H9 (cell line): Measurements from ENCODE around the gene ZC3H7B. TPM values are rescaled to one million over a fixed set of nuclear protein-coding genes. Genes with fewer than 3 reads are reported as not detected.

Experiments
- DNase-seq: peaks from one replicate; pipeline ENCODE4 v3.0.0-alpha.2; 2017
- H2AFZ ChIP-seq: one replicate; pipeline ENCODE4 v1.6.1; 2013; ENCODE audit warnings: mild to moderate bottlenecking, low read length, control low read depth, moderate library complexity
- H2AK5ac ChIP-seq: 2 replicates; pipeline ENCODE4 v1.6.1; 2013; ENCODE audit warnings: low read length, control low read depth, mixed read lengths; ENCODE audit not compliant: insufficient read length
- H2BK120ac ChIP-seq: one replicate; pipeline ENCODE4 v1.6.1; 2013; ENCODE audit warnings: low read depth, mild to moderate bottlenecking, low read length, control low read depth, inconsistent platforms; ENCODE audit not compliant: poor library complexity, severe bottlenecking
- H2BK12ac ChIP-seq: 2 replicates; pipeline ENCODE4 v1.6.1; 2013; ENCODE audit warnings: low read length, control low read depth, mixed read lengths, low read depth; ENCODE audit not compliant: insufficient read length
- H2BK15ac ChIP-seq: 2 replicates; pipeline ENCODE4 v1.6.1; 2013; ENCODE audit warnings: low read depth, low read length, control low read depth
- H2BK20ac ChIP-seq: one replicate; pipeline ENCODE4 v1.6.1; 2013; ENCODE audit warnings: low read depth, mild to moderate bottlenecking, low read length, control low read depth, inconsistent platforms; ENCODE audit not compliant: poor library complexity, severe bottlenecking
- H2BK5ac ChIP-seq: 2 replicates; pipeline ENCODE4 v1.6.1; 2013; ENCODE audit warnings: low read length, control low read depth, mixed read lengths; ENCODE audit not compliant: insufficient read length
- H3K14ac ChIP-seq: 2 replicates; pipeline ENCODE4 v1.6.1; 2013; ENCODE audit warnings: low read length, control low read depth; ENCODE audit not compliant: insufficient read depth
- H3K18ac ChIP-seq: 2 replicates; pipeline ENCODE4 v1.6.1; 2013; ENCODE audit warnings: low read depth, mild to moderate bottlenecking, mixed read lengths, low read length, control low read depth; ENCODE audit not compliant: insufficient read length
- H3K23ac ChIP-seq: 2 replicates; pipeline ENCODE4 v1.6.1; 2013; ENCODE audit warnings: low read length, control low read depth, mixed read lengths, low read depth; ENCODE audit not compliant: insufficient read length
- H3K23me2 ChIP-seq: 2 replicates; pipeline ENCODE4 v1.6.1; 2013; ENCODE audit warnings: low read depth, mild to moderate bottlenecking, mixed read lengths, low read length, control low read depth; ENCODE audit not compliant: insufficient read length, poor library complexity, severe bottlenecking
- H3K27ac ChIP-seq: 2 replicates; pipeline ENCODE4 v1.5.1; 2013; ENCODE audit warnings: low read length, control low read depth, mixed read lengths, low read depth; ENCODE audit not compliant: insufficient read length
- H3K27me3 ChIP-seq: 2 replicates; pipeline ENCODE4 v1.6.1; 2013; ENCODE audit warnings: low read length, control low read depth, inconsistent platforms; ENCODE audit not compliant: insufficient read depth
- H3K4ac ChIP-seq: 2 replicates; pipeline ENCODE4 v1.6.1; 2013; ENCODE audit warnings: low read depth, mild to moderate bottlenecking, control low read depth, inconsistent platforms, low read length, moderate library complexity
- H3K4me1 ChIP-seq: 2 replicates; pipeline ENCODE4 v1.6.1; 2013; ENCODE audit warnings: low read length, control low read depth, inconsistent platforms; ENCODE audit not compliant: insufficient read depth
- H3K4me2 ChIP-seq: 2 replicates; pipeline ENCODE4 v1.6.1; 2013; ENCODE audit warnings: low read length, control low read depth, mixed read lengths; ENCODE audit not compliant: insufficient read length, insufficient read depth
- H3K56ac ChIP-seq: 2 replicates; pipeline ENCODE4 v1.6.1; 2013; ENCODE audit warnings: low read depth, mild to moderate bottlenecking, mixed read lengths, low read length, control low read depth; ENCODE audit not compliant: insufficient read length
- H3K79me1 ChIP-seq: 2 replicates; pipeline ENCODE4 v1.6.1; 2013; ENCODE audit warnings: low read depth, mild to moderate bottlenecking, moderate library complexity, low read length, control low read depth, inconsistent platforms; ENCODE audit not compliant: insufficient read depth, poor library complexity, severe bottlenecking
- H3K79me2 ChIP-seq: 2 replicates; pipeline ENCODE4 v1.6.1; 2013; ENCODE audit warnings: low read length, control low read depth, inconsistent platforms; ENCODE audit not compliant: insufficient read depth
- H3K9ac ChIP-seq: 2 replicates; pipeline ENCODE4 v1.6.1; 2013; ENCODE audit warnings: low read length, control low read depth, mixed read lengths; ENCODE audit not compliant: insufficient read length; ENCODE audit errors: extremely low read depth
- H3K9me3 ChIP-seq: one replicate; pipeline ENCODE4 v1.6.1; 2013; ENCODE audit warnings: low read depth, low read length, inconsistent platforms; ENCODE audit not compliant: control insufficient read depth
- H3T11ph ChIP-seq: one replicate; pipeline ENCODE4 v1.6.1; 2013; ENCODE audit warnings: mild to moderate bottlenecking, low read length, control low read depth, inconsistent platforms
- H4K20me1 ChIP-seq: one replicate; pipeline ENCODE4 v1.6.1; 2013; ENCODE audit not compliant: control insufficient read depth, insufficient read length, insufficient read depth
- H4K5ac ChIP-seq: 2 replicates; pipeline ENCODE4 v1.6.1; 2013; ENCODE audit warnings: low read depth, mild to moderate bottlenecking, mixed read lengths, low read length, control low read depth; ENCODE audit not compliant: insufficient read length
- H4K8ac ChIP-seq: replicated peaks from 2 replicates; pipeline ENCODE4 v1.6.1; 2013; ENCODE audit warnings: low read length, control low read depth, mixed read lengths, low read depth; ENCODE audit not compliant: insufficient read length
- H4K91ac ChIP-seq: 2 replicates; pipeline ENCODE4 v1.6.1; 2013; ENCODE audit warnings: low read depth, mild to moderate bottlenecking, moderate library complexity, mixed read lengths, low read length, control low read depth; ENCODE audit not compliant: insufficient read length
- H3K27ac Mint-ChIP-seq, 3 experiments: 2 replicates in 2 of 3; 3 replicates in 1 of 3; pipeline ENCODE4 v1.8.0; 2020 to 2021; ENCODE audit warnings: mixed read lengths in 3 of 3, mild to moderate bottlenecking in 1 of 3, moderate library complexity in 1 of 3
- H3K27me3 Mint-ChIP-seq: 2 replicates; pipeline ENCODE4 v1.8.0; 2021; ENCODE audit warnings: low read depth, mild to moderate bottlenecking, moderate library complexity, mixed read lengths
- H3K36me3 Mint-ChIP-seq, 3 experiments: 2 replicates in 2 of 3; 3 replicates in 1 of 3; pipeline ENCODE4 v1.8.0; 2020 to 2021; ENCODE audit warnings: low read depth in 3 of 3, mixed read lengths in 3 of 3; ENCODE audit not compliant: insufficient read depth in 1 of 3
- H3K4me1 Mint-ChIP-seq, 2 experiments: 2 replicates each; pipeline ENCODE4 v1.8.0; 2020; ENCODE audit warnings: mixed read lengths in 2 of 2
- H3K4me3 Mint-ChIP-seq, 2 experiments: 2 replicates in 1 of 2; 3 replicates in 1 of 2; pipeline ENCODE4 v1.8.0; 2020 to 2021; ENCODE audit warnings: mild to moderate bottlenecking in 2 of 2, mixed read lengths in 2 of 2, moderate library complexity in 1 of 2
- H3K9me3 Mint-ChIP-seq, 2 experiments: 2 replicates in 1 of 2; 3 replicates in 1 of 2; pipeline ENCODE4 v1.8.0; 2020; ENCODE audit warnings: mild to moderate bottlenecking in 2 of 2, mixed read lengths in 2 of 2, moderate library complexity in 1 of 2
- WGBS: extraction: QIAGEN DNeasy Blood & Tissue Kit; methylation state at CpG from one replicate; pipeline ENCODE4 v1.1.7; 2013; ENCODE audit warnings: missing lambda C conversion rate, low lambda C conversion rate, mixed read lengths; ENCODE audit not compliant: insufficient read length; ENCODE audit errors: extremely low coverage; 5-methylcytosine and 5-hydroxymethylcytosine counted together
- long read RNA-seq: library from polyadenylated mRNA; unstranded; transcript quantifications from one replicate; pipeline ENCODE4 v2.0.0, GENCODE V29; 2020
- total RNA-seq: library from RNA; stranded (reverse); gene quantifications from 2 replicates; pipeline ENCODE4 v1.2.1, GENCODE V29; 2021
- TF ChIP-seq, protein P1 (sequence below): fragments of 200-600 bp; sonication (generic); conservative IDR thresholded peaks from 3 replicates; pipeline ENCODE4 v1.8.0; 2021; ENCODE audit warnings: antibody characterized with exemption, mild to moderate bottlenecking

The ZC3H7B gene, protein sequence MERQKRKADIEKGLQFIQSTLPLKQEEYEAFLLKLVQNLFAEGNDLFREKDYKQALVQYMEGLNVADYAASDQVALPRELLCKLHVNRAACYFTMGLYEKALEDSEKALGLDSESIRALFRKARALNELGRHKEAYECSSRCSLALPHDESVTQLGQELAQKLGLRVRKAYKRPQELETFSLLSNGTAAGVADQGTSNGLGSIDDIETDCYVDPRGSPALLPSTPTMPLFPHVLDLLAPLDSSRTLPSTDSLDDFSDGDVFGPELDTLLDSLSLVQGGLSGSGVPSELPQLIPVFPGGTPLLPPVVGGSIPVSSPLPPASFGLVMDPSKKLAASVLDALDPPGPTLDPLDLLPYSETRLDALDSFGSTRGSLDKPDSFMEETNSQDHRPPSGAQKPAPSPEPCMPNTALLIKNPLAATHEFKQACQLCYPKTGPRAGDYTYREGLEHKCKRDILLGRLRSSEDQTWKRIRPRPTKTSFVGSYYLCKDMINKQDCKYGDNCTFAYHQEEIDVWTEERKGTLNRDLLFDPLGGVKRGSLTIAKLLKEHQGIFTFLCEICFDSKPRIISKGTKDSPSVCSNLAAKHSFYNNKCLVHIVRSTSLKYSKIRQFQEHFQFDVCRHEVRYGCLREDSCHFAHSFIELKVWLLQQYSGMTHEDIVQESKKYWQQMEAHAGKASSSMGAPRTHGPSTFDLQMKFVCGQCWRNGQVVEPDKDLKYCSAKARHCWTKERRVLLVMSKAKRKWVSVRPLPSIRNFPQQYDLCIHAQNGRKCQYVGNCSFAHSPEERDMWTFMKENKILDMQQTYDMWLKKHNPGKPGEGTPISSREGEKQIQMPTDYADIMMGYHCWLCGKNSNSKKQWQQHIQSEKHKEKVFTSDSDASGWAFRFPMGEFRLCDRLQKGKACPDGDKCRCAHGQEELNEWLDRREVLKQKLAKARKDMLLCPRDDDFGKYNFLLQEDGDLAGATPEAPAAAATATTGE
- 67.0 and 69.3 TPM in 2 replicates for total RNA-seq
- long read RNA-seq, full-length matches to known transcripts = 5 of 37 reads
- long read RNA-seq, partial matches to known transcripts = 20 of 37 reads
- long read RNA-seq, other reads (novel, unspliced or antisense) = 12 of 37 reads

DNA sequence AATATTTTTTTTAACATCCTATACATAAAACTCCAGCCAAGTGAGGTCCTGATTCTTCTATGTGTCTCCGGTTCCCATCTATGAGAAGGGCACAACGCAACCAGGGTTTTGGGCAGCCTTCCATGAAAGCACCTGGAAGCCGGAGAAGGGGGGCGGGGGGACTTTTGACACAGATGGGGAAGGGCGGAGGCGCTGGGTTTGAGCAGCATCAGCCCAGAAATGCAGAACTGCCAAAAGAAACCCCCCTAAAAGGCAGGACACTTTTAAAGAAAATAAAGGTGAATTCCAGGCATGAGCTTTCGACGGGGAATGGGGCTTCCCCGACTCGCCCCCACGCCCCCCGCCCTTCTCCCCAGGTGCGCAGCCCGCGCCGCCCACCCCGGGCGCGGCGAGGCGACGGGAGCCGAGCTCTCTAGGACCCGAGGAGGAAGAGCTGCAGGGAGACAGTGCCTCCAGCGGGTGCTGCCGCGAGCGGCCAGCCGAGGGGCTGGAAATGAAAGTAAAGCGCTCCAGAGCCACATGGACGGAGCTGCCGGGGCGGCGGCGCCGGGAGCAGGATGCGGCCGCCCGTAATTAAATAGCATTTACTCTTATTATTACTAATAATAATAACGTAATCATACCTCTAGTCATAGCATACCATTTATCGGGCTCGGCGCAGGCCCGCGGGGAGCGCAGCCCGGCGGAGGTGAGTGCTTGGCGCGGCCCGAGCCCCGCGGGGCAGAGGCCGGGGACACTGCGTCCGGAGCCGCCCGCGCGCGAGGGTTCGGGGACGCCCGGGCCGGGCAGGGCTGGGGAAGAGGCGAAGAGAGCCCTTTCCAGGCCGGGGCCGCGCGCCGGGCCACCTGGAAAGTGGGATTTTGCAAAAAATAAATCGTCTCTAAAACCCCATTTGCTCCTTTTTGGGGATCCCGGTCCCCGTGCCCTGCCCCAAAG is at the start of gene ZC3H7B:
TSS of gene ZC3H7B (plus strand) at position 441 of the 936 bp plus-strand sequence. CDS start 19,136 bp downstream, outside the sequence.
- Histone ChIP-seq H3K27ac (no peak within 1 kb of the TSS), H3K79me2 (peaks cover 10% of the 10 kb centered on the region; the same call in 1 of the 2 replicates), H2AK5ac (no peak within 1 kb of the TSS), H3T11ph (no peak within 1 kb of the TSS), H3K23ac (no peak within 1 kb of the TSS), H3K79me1 (no peaks in the 10 kb centered on the region), H3K14ac (peak within 1 kb of the TSS; percentile 37; the same call in 1 of the 2 replicates), H2AFZ (no peak within 1 kb of the TSS), H3K9ac (peak within 1 kb of the TSS; percentile 46), H2BK5ac (no peak within 1 kb of the TSS), H2BK12ac (no peak within 1 kb of the TSS), H2BK120ac (no peak within 1 kb of the TSS), H4K8ac (no peak within 1 kb of the TSS), H3K4me2 (peak within 1 kb of the TSS; percentile 89), H4K5ac (no peak within 1 kb of the TSS), H3K4ac (no peak within 1 kb of the TSS), H3K18ac (peak within 1 kb of the TSS; percentile 37), H4K20me1 (no peaks in the 10 kb centered on the region), H3K9me3 (no peaks in the 10 kb centered on the region), H3K56ac (no peak within 1 kb of the TSS), H3K23me2 (peaks cover 10% of the 10 kb centered on the region), H4K91ac (no peak within 1 kb of the TSS), H2BK15ac (no peak within 1 kb of the TSS), H2BK20ac (no peak within 1 kb of the TSS), H3K4me1 (peaks cover 5% of the 10 kb centered on the region; the same call in 1 of the 2 replicates), H3K27me3 (no peaks in the 10 kb centered on the region)
- Mint-ChIP-seq H3K4me3 (peak within 1 kb of the TSS; percentile 73 to 78), H3K27ac (peak within 1 kb of the TSS in 1 of 3 experiments; percentile 45; a peak in 2 of 7 replicates), H3K27me3 (peaks cover 2% of the 10 kb centered on the region; the same call in 1 of the 2 replicates), H3K9me3 (no peaks in the 10 kb centered on the region), H3K36me3 (peaks cover 0 to 12% (median 9%) of the 10 kb centered on the region in 3 experiments; a peak in 5 of 7 replicates), H3K4me1 (peaks cover 18 to 20% of the 10 kb centered on the region in 2 experiments)
- TF ChIP-seq, protein P1, sequence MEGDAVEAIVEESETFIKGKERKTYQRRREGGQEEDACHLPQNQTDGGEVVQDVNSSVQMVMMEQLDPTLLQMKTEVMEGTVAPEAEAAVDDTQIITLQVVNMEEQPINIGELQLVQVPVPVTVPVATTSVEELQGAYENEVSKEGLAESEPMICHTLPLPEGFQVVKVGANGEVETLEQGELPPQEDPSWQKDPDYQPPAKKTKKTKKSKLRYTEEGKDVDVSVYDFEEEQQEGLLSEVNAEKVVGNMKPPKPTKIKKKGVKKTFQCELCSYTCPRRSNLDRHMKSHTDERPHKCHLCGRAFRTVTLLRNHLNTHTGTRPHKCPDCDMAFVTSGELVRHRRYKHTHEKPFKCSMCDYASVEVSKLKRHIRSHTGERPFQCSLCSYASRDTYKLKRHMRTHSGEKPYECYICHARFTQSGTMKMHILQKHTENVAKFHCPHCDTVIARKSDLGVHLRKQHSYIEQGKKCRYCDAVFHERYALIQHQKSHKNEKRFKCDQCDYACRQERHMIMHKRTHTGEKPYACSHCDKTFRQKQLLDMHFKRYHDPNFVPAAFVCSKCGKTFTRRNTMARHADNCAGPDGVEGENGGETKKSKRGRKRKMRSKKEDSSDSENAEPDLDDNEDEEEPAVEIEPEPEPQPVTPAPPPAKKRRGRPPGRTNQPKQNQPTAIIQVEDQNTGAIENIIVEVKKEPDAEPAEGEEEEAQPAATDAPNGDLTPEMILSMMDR = peak; percentile 57
- DNase-seq = peak; percentile 82
- no CpG with 5 or more reads among the region's 74 CpGs for WGBS
